GM12875 (cell line): Measurements from ENCODE around the gene KIF4A.
"Not testable (repeated sequence)": the region's sequence is repeated elsewhere in the genome, so short reads cannot be mapped to it uniquely, and the experiment has no call there.

Experiments
- H3K4me3 ChIP-seq: one replicate; pipeline ENCODE4 v1.5.1; 2011; ENCODE audit warnings: low read depth, low read length, control low read depth
- CTCF ChIP-seq: IDR thresholded peaks from 2 replicates; pipeline ENCODE4 v1.5.1; 2011; ENCODE audit warnings: low read depth, mild to moderate bottlenecking, control low read depth, inconsistent platforms, low read length, moderate library complexity, borderline replicate concordance; ENCODE audit not compliant: insufficient read depth

The KIF4A gene

GRCh38 chrX:70289793-70290770 is at the start of gene KIF4A, which contains the start of gene PDZD11:
Gene KIF4A, plus strand, starts transcription at chrX:70290104. Its CDS starts 355 bp downstream, at chrX:70290459.
Gene PDZD11, minus strand, starts transcription at chrX:70289927. Its CDS starts 586 bp downstream, at chrX:70289341.
- no peak for TF ChIP-seq CTCF
- peak within 1 kb of the TSS; percentile 55 for H3K4me3 ChIP-seq

GRCh38 chrX:70240751-70241150 is 49.2 kb upstream of the KIF4A start:
- no peak for TF ChIP-seq CTCF
- H3K4me3 ChIP-seq = no peak overlapping the region

GRCh38 chrX:70241501-70241900 is 48.4 kb upstream of the KIF4A start:
- no peak overlapping the region for H3K4me3 ChIP-seq
- TF ChIP-seq CTCF = no peak

- not testable (repeated sequence) for H3K4me3 ChIP-seq
Measured at GRCh38 chrX:70243601-70244000, 46.3 kb upstream of the KIF4A start.

- no peak overlapping the region for H3K4me3 ChIP-seq
- no peak for TF ChIP-seq CTCF
Measured at GRCh38 chrX:70244881-70245280, 45.0 kb upstream of the KIF4A start.

- no peak overlapping the region for H3K4me3 ChIP-seq
- TF ChIP-seq CTCF = no peak
Measured at GRCh38 chrX:70247252-70247651, 42.7 kb upstream of the KIF4A start.

- no peak overlapping the region for H3K4me3 ChIP-seq
- TF ChIP-seq CTCF = no peak
Measured at GRCh38 chrX:70252491-70252890, 37.4 kb upstream of the KIF4A start.
